SU-DHL-6 (cell line): ENCODE results near the gene ADAMTS16.

Experiments used
- H2AFZ ChIP-seq: fragments of 200-600 bp; sonication (generic); 2 replicates; pipeline ENCODE4 v1.6.1; 2014; ENCODE audit warnings: low read depth, mild to moderate bottlenecking, moderate library complexity, mixed read lengths, antibody characterized with exemption, low read length; ENCODE audit not compliant: severe bottlenecking
- H3F3A ChIP-seq: fragments of 200-600 bp; shearing (Covaris generic); 2 replicates; pipeline ENCODE4 v1.6.0; 2016; ENCODE audit warnings: antibody characterized with exemption, mild to moderate bottlenecking; ENCODE audit not compliant: insufficient read depth
- H3K27ac ChIP-seq: fragments of 200-600 bp; sonication (generic); 2 replicates; pipeline ENCODE4 v1.5.1; 2016; ENCODE audit warnings: low read depth, mild to moderate bottlenecking, low read length, moderate library complexity, mixed read lengths
- H3K27me3 ChIP-seq: fragments of 200-600 bp; sonication (generic), shearing (Covaris generic); 2 replicates; pipeline ENCODE4 v1.6.0; 2014; ENCODE audit warnings: mild to moderate bottlenecking, low read length
- H3K36me3 ChIP-seq: fragments of 200-600 bp; sonication (generic); 2 replicates; pipeline ENCODE4 v1.6.1; 2014; ENCODE audit warnings: mild to moderate bottlenecking, low read length, mixed read lengths
- H3K4me2 ChIP-seq: fragments of 300-600, 200-600 bp; shearing (Covaris generic), sonication (generic); 2 replicates; pipeline ENCODE4 v1.6.0; 2014; ENCODE audit warnings: low read length, low read depth, mild to moderate bottlenecking; ENCODE audit not compliant: poor library complexity, severe bottlenecking
- H3K4me3 ChIP-seq: fragments of 200-600 bp; sonication (generic); 2 replicates; pipeline ENCODE4 v1.5.1; 2014; ENCODE audit warnings: antibody characterized with exemption, low read length, mild to moderate bottlenecking, mixed read lengths; ENCODE audit not compliant: insufficient read depth, poor library complexity, severe bottlenecking
- H3K79me2 ChIP-seq: fragments of 200-600 bp; sonication (generic); 2 replicates; pipeline ENCODE4 v1.6.1; 2014; ENCODE audit warnings: mild to moderate bottlenecking, low read length, moderate library complexity; ENCODE audit not compliant: insufficient read depth
- H3K9ac ChIP-seq: fragments of 200-600 bp; sonication (generic); 2 replicates; pipeline ENCODE4 v1.7.0; 2014; ENCODE audit warnings: mild to moderate bottlenecking, low read length
- H3K9me2 ChIP-seq: fragments of 200-600 bp; sonication (generic); replicated peaks from 2 replicates; pipeline ENCODE4 v1.6.1; 2014; ENCODE audit warnings: low read length; ENCODE audit not compliant: insufficient read depth
- H3K9me3 ChIP-seq: fragments of 200-600 bp; sonication (generic); 2 replicates; pipeline ENCODE4 v1.6.1; 2014; ENCODE audit warnings: low read length, mixed read lengths; ENCODE audit not compliant: insufficient read depth
- H4K20me1 ChIP-seq: fragments of 200-600 bp; sonication (generic); 2 replicates; pipeline ENCODE4 v1.6.1; 2014; ENCODE audit warnings: low read depth, mild to moderate bottlenecking, antibody characterized with exemption, low read length, moderate library complexity, mixed read lengths
- CTCF ChIP-seq: fragments of 200-600 bp; sonication (generic); IDR thresholded peaks from one replicate; pipeline ENCODE4 v1.5.1; 2017; ENCODE audit warnings: antibody characterized with exemption, mild to moderate bottlenecking, low read length, moderate library complexity; ENCODE audit not compliant: insufficient read depth, poor library complexity, severe bottlenecking
- EZH2phosphoT487 ChIP-seq: fragments of 200-600 bp; sonication (generic), shearing (Covaris generic); conservative IDR thresholded peaks from 2 replicates; pipeline ENCODE4 v1.6.1; 2018; ENCODE audit warnings: mild to moderate bottlenecking, antibody characterized with exemption, low read length, moderate library complexity, mixed read lengths

The ADAMTS16 gene

GRCh38 chr5:5304361-5305020 is 164.4 kb downstream of the ADAMTS16 start:
- H3K79me2 ChIP-seq = no peaks in the 10 kb centered on the region
- H3K9me3 ChIP-seq = no peaks in the 10 kb centered on the region
- TF ChIP-seq EZH2phosphoT487 = no peak
- no peak overlapping the region for H3K4me2 ChIP-seq
- H2AFZ ChIP-seq = no peak overlapping the region
- no peaks in the 10 kb centered on the region for H3K36me3 ChIP-seq
- H3K9me2 ChIP-seq = no peaks in the 10 kb centered on the region
- no peaks in the 10 kb centered on the region for H3F3A ChIP-seq
- no peak overlapping the region for H3K27ac ChIP-seq
- no peaks in the 10 kb centered on the region for H4K20me1 ChIP-seq
- no peaks in the 10 kb centered on the region for H3K27me3 ChIP-seq
- no peak overlapping the region for H3K9ac ChIP-seq
- H3K4me3 ChIP-seq = no peak overlapping the region

- Histone ChIP-seq H3K27me3 (no peaks in the 10 kb centered on the region), H3K4me2 (no peak overlapping the region), H3K36me3 (no peaks in the 10 kb centered on the region), H2AFZ (no peak overlapping the region), H3F3A (no peaks in the 10 kb centered on the region), H4K20me1 (no peaks in the 10 kb centered on the region), H3K9ac (no peak overlapping the region), H3K4me3 (no peak overlapping the region), H3K79me2 (no peaks in the 10 kb centered on the region), H3K27ac (no peak overlapping the region), H3K9me3 (no peaks in the 10 kb centered on the region), H3K9me2 (no peaks in the 10 kb centered on the region)
- TF ChIP-seq EZH2phosphoT487 = no peak
- no peak for TF ChIP-seq CTCF
Observed at GRCh38 chr5:5306696-5307095, 166.6 kb downstream of the ADAMTS16 start.

GRCh38 chr5:5308319-5308718 is 168.2 kb downstream of the ADAMTS16 start:
- no peak overlapping the region for H3K9ac ChIP-seq
- no peak for TF ChIP-seq CTCF
- no peak for TF ChIP-seq EZH2phosphoT487
- H2AFZ ChIP-seq = no peak overlapping the region
- no peaks in the 10 kb centered on the region for H3K27me3 ChIP-seq
- no peak overlapping the region for H3K4me2 ChIP-seq
- H3K79me2 ChIP-seq = no peaks in the 10 kb centered on the region
- H3K36me3 ChIP-seq = no peaks in the 10 kb centered on the region
- no peaks in the 10 kb centered on the region for H3K9me3 ChIP-seq
- H3F3A ChIP-seq = no peaks in the 10 kb centered on the region
- no peak overlapping the region for H3K4me3 ChIP-seq
- no peak overlapping the region for H3K27ac ChIP-seq
- no peaks in the 10 kb centered on the region for H4K20me1 ChIP-seq
- no peaks in the 10 kb centered on the region for H3K9me2 ChIP-seq

GRCh38 chr5:5309645-5310044 is 169.5 kb downstream of the ADAMTS16 start:
- H3K27me3 ChIP-seq = no peaks in the 10 kb centered on the region
- H3K9me3 ChIP-seq = no peaks in the 10 kb centered on the region
- no peaks in the 10 kb centered on the region for H3K9me2 ChIP-seq
- no peak overlapping the region for H3K27ac ChIP-seq
- no peak overlapping the region for H3K4me3 ChIP-seq
- H3K9ac ChIP-seq = no peak overlapping the region
- TF ChIP-seq CTCF (no peak), EZH2phosphoT487 (no peak)
- H3K79me2 ChIP-seq = no peaks in the 10 kb centered on the region
- no peaks in the 10 kb centered on the region for H4K20me1 ChIP-seq
- H3K4me2 ChIP-seq = no peak overlapping the region
- H3F3A ChIP-seq = no peaks in the 10 kb centered on the region
- H2AFZ ChIP-seq = no peak overlapping the region
- H3K36me3 ChIP-seq = no peaks in the 10 kb centered on the region
